ENCODE measurements around the gene STPG3. TPM values are rescaled to one million over a fixed set of nuclear protein-coding genes. Genes with fewer than 3 reads are reported as not detected.
A peak's percentile ranks its signal among the peaks of the same experiment; 100 is the strongest.

The STPG3 gene
- total and polyA plus RNA-seq, 2 of the 13 experiments (the other 11 are each of a cell fraction or from before 2014, with no cell fraction given), result not detected

GRCh38 chr9:137253717-137254623 lies 2.9 kb downstream of the STPG3 start (continued):
- TF ChIP-seq ZNF234 (CRISPR knock-in tag; conservative IDR thresholded peaks at IDR 0.05) (no peak), DR1 (CRISPR knock-in tag; IDR thresholded peaks at IDR 0.05) (no peak), ZNF781 (CRISPR knock-in tag; IDR thresholded peaks at IDR 0.05; ENCODE audit: borderline replicate concordance, not compliant biosample characterization) (no peak), SMAD3 (CRISPR knock-in tag; IDR thresholded peaks at IDR 0.05) (no peak), ZNF383 (CRISPR knock-in tag; IDR thresholded peaks at IDR 0.05; ENCODE audit: borderline replicate concordance) (no peak), SALL2 (CRISPR knock-in tag; IDR thresholded peaks at IDR 0.05) (no peak), CAMTA2 (CRISPR knock-in tag; IDR thresholded peaks at IDR 0.05; ENCODE audit: borderline replicate concordance) (peak; percentile 84; the same call in 1 of the 2 replicates), ZNF44 (CRISPR knock-in tag; IDR thresholded peaks at IDR 0.05) (no peak), U2AF1 (optimal IDR thresholded peaks at IDR 0.05; ENCODE audit: low read depth, low read length) (peak; percentile 49), ZNF256 (CRISPR knock-in tag; conservative IDR thresholded peaks at IDR 0.05) (no peak), ZNF329 (CRISPR knock-in tag; IDR thresholded peaks at IDR 0.05; ENCODE audit: low read depth) (no peak), ZFP91 (CRISPR knock-in tag; IDR thresholded peaks at IDR 0.05; ENCODE audit: borderline replicate concordance) (0 out of 2 replicates have a peak, but pooled peaks have one; percentile 34), ZNF484 (CRISPR knock-in tag; IDR thresholded peaks at IDR 0.05; ENCODE audit: borderline replicate concordance, low read depth) (no peak), ZKSCAN5 (CRISPR knock-in tag; IDR thresholded peaks at IDR 0.05) (no peak), DPF2 (CRISPR knock-in tag; IDR thresholded peaks at IDR 0.05; ENCODE audit: borderline replicate concordance, low read depth) (no peak), THAP9 (CRISPR knock-in tag; IDR thresholded peaks at IDR 0.05; ENCODE audit: borderline replicate concordance) (no peak), ZNF33A (CRISPR knock-in tag; IDR thresholded peaks at IDR 0.05; ENCODE audit: borderline replicate concordance) (no peak), TCF12 (IDR thresholded peaks at IDR 0.05) (no peak), TCF12 (CRISPR knock-in tag; IDR thresholded peaks at IDR 0.05) (0 out of 2 replicates have a peak, but pooled peaks have one; percentile 46), FOXK2 (IDR thresholded peaks at IDR 0.05) (no peak), ZBTB4 (CRISPR knock-in tag; IDR thresholded peaks at IDR 0.05; ENCODE audit: borderline replicate concordance) (no peak; the same call in 1 of the 2 replicates), ZNF264 (CRISPR knock-in tag; IDR thresholded peaks at IDR 0.05) (no peak)

Measured in HepG2 (cell line).